DND-41 (cell line): ENCODE results near the gene KIF20A.

ENCODE experiments used
- CTCF ChIP-seq: IDR thresholded peaks from 2 replicates; pipeline ENCODE4 v1.5.1; 2012; ENCODE audit warnings: borderline replicate concordance, low read length, moderate library complexity, mild to moderate bottlenecking; ENCODE audit not compliant: poor library complexity, severe bottlenecking; ENCODE audit errors: extremely low read depth
- EZH2 ChIP-seq: IDR thresholded peaks from 3 replicates; pipeline ENCODE4 v1.6.1; 2012; ENCODE audit warnings: borderline replicate concordance, low read depth, mild to moderate bottlenecking, moderate library complexity, low read length, inconsistent platforms; ENCODE audit not compliant: severe bottlenecking

DNA sequence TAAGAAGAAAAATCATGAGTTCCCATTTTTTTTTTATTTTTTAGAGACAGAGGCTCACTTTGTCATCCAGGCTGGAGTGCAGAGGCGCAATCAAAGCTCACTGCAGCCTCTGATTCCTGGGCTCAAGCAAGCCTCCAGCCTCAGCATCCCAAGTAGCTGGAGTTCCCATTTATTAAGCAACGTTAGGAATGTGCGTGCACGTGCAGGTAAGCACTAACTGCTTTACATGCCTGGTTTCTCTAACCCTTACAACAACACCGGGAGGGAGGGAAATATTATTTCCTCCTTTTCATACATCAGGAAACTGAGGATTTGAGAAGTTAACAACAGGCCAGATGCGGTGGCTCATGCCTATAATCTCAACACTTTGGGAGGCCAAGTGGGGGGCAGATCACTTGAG is 50.5 kb downstream of the KIF20A start:
- TF ChIP-seq CTCF (no peak), EZH2 (no peak)
